Measurements from ENCODE around the gene GREM1.

Gene GREM1

GRCh38 chr15:32732574-32733157 is 14.9 kb downstream of the GREM1 start:
- no peak for DNase-seq

- no peak for DNase-seq
These were observed 15.5 kb downstream of the GREM1 start for GRCh38 chr15:32733281-32733680.

- no peak for DNase-seq
These were observed 18.3 kb downstream of the GREM1 start for GRCh38 chr15:32735989-32736700.

DNA sequence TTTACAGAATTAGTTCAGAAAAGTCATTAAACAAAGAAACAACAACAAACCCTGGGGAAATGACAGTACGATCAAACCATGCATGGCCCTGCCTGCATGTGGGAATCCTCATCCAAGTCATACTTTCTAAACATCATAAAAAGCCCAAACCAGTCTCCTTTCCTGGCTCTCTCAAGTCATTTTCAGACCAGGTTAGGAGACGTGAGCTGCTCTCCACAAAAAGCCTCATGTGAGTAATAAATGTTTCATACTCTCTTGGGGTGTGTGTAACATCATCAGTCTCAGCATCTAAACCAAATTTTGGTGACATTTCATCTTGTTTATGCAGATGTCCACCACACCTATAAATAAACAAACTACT is 18.9 kb downstream of the GREM1 start:
- no peak for DNase-seq

GRCh38 chr15:32737304-32737703 is 19.5 kb downstream of the GREM1 start:
- no peak for DNase-seq

DNA sequence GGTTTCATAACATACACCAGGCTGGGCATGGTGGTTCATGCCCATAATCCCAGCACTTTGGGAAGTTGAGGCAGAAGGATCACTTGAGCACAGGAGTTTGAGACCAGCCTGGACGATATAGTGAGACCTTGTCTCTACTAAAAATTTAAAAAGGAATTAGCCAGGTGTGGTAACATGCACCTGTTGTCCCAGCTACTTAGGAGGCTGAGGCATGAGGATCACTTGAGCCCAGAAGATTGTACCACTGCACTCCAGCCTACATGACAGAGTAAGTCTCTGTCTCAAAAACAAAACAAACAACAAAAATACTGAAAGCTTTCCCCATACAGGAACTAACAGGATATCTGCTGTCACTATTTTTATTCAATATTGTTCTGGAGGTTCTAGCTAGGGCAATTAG is 20.9 kb downstream of the GREM1 start:
- DNase-seq, result no peak

DNA sequence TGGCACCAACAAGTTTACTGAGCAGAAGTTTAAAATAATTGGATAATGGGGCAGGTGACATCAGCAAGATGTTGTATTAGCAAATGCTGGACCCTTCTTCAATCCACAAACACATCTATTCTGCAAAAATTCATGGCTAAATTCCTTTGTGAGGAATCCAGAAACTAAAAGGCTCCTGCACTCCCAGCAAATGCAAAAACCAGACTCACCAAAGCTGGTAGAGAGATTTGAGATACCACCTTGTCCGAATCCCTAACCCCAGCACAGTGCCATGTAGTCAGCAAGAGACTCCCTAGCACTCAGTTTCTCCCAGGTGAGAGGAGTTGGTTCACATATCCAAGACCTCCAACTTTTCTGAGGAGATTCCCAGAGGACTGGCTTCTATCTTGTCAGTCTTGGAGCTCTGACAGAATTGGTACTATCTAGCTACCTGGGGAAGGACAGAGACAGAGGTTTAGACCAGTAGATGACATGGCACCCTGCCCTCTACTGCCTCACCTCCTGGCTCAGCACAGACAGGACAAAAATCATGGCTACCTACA is 21.8 kb downstream of the GREM1 start:
- DNase-seq, result no peak

DNA sequence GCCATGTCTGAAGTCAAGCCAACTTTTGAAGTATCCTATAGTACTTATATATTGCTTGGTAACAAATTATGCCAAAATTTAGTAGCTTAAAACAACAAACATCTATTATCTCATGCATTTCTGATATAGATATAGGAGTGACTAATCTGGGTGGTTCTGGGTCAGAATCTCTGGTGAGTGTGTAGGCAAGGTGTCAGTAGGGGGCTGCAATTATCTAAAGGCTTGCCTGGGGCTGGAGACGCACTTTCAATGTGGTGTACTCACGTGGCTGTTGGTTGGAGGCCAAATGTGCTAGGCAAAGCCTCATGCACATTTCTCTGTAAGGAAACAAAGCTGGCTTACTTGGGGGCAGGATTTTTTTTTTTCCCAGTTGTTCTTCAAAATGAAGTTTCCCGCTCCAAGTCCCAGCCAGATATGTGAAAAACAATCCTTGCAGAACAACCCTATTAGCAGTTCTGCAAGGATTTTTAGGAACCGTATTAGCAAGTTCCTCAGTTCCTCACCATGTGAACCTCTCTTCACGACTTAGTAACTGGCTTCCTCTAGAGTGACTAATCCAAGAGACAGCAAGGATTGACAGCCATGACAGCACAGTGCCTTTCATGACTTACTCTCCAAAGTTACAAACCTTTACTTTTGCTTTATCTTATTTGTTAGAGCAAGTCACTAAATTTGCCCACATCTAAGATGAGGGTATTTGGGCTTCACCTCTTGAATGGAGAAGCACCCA is 25.8 kb downstream of the GREM1 start:
- no peak for DNase-seq

GRCh38 chr15:32746116-32746857 is 28.5 kb downstream of the GREM1 start:
- DNase-seq, result no peak

DNA sequence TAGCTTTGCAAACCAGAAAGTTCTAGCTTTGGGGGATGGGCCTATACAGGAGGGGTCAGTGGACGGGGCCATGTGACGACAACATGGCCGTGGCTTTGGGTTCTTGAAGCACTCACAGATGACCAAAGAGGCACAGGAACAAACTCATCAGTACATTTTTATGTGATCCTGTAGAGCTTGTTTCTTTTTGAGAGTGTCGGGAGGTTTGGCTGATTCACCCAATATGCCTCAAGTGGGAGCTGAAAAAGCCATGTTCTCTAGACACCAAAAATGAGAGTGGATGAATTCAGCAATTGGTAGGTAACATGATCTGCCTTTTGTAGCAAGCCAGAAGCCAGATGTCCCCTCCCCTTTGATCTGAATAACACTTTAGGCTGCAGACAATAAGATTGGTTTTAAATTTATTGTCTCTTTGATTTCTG is 30.1 kb downstream of the GREM1 start:
- no peak for DNase-seq

DNA sequence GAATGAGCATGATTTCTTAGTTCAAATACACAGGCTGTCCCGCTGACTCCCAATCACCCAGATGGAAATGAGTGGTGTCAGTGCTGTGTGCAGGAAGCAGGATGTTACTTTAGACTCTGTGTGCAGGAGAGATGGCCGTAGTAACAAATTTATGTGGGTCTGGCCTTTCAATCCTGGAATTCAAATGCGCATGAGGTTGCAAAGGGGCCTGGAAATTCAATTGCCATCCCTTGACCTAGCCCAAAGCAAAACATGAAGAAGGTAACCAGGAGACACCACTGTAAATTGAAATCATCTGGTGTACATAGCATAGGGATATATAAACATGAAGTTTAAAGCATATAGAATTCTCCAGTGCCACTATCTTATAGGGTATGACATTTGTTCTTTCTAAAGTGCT is 33.2 kb downstream of the GREM1 start:
- DNase-seq, result no peak

GRCh38 chr15:32757426-32757825 is 39.6 kb downstream of the GREM1 start:
- DNase-seq, result no peak

DNA sequence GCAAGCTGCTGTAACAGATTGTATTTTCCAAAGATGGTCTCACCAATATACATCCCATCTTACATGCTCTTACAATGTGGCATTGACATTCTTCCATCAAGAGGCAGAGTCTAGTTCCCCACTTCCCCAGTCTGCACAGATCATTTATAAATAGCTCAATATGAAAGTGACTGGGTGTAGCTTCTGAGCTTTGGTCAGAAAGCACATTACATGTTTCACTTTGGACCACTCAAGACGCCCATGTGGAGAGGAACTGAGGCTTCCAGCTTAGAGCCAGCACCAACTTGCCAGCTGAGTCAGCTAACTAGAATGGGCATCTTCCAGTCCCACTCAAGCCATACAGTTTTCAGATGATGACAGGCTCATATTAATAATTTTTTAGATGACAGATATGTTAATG is 45.5 kb downstream of the GREM1 start:
- no peak for DNase-seq

DNA sequence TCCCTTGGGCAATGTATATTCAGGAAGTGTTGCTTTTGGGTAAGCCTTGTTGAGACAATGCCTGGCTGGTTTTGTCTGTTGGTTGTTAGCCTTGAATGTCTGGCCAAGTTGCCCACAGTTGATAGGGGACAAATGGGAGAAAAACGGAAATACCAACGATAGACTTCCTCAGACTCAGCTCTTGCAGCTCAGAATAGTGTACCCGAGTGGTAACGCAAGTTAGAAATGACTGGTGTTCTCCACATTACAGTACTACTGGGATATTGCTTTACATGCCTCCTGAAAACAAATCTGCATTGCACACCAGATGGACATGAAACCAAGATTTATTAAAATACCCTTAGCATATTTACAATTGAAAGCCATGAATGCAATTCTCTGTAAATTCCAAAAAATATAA is 47.4 kb downstream of the GREM1 start:
- DNase-seq, result no peak

- DNase-seq, result no peak
These were observed 48.3 kb downstream of the GREM1 start for GRCh38 chr15:32766101-32766500.

GRCh38 chr15:32767236-32767635 is 49.4 kb downstream of the GREM1 start:
- no peak for DNase-seq

- no peak for DNase-seq
These were observed 56.2 kb downstream of the GREM1 start for GRCh38 chr15:32774022-32774421.

- no peak for DNase-seq
These were observed 57.3 kb downstream of the GREM1 start for GRCh38 chr15:32775103-32775502.

DNA sequence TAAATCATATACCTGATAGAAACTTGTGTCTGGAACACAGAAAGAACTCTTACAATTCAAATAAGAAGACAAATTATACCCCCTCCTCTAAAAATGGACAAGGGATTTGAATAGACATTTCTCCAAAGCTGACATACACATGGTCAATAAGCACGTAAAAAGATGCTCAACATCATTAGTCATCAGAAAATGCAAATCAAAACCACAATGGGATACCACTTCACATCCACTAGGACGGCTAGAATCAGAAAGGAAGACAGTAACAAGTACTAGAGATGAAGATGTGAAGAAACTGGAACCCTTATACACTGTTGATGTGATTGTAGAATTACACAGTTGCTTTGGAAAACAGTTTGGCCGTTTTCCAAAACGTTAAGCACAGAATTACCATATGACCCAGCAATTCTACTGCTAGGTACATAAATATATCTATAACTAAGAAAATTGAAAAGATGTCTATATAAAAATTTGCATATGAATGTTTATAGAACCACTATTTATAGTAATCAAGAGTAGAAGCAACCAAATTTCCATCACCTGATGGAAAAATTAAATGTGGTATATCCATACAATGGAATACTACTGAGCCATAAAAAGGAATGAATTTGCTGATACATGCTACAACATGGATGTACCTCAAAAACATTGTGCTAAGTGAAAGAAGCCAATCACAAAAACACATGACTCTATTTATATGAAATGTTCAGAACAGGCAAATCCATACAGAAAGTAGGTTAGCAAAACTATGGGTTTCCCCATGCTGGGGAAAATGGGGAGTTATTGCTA is 60.8 kb downstream of the GREM1 start:
- no peak for DNase-seq

DNA sequence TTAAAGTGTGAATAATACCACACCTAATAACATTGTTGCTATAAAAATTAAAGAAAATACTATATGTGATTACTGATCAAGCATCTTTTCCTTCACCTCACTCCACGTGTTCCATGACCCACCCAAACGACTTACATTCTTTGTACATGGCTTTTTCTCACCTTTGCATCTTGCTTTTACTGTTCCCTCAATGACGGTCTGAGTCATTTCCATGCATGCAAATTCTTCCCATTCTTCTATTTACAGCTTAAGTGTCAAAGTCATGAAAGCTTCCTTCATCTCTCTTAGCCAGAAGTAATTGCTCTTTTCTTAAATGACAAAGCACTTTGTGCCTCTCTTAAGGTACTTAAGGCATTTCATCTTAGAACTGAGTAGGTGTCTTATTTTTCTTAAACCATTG is 64.0 kb downstream of the GREM1 start:
- DNase-seq, result no peak

GRCh38 chr15:32784581-32784980 is 66.8 kb downstream of the GREM1 start:
- no peak for DNase-seq

DNA sequence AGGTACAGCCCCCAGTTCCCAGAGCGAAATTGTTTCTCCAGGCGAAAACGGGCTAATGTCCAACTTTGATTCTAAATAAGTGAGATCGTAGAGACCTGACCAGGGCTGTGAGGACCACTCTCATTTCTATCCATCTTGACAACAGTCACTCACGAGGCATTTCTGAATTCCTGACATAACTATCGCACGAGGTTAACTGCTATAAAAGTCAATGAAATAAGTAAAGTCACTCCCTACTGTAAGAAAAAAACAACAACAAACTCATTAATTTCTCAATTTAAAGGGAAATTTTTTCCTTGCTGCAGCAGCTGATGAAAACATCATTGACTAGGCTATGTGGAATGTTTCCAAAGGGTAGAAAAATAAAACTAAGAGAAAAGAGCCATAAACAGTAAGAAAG is 69.1 kb downstream of the GREM1 start:
- DNase-seq, result no peak

DNA sequence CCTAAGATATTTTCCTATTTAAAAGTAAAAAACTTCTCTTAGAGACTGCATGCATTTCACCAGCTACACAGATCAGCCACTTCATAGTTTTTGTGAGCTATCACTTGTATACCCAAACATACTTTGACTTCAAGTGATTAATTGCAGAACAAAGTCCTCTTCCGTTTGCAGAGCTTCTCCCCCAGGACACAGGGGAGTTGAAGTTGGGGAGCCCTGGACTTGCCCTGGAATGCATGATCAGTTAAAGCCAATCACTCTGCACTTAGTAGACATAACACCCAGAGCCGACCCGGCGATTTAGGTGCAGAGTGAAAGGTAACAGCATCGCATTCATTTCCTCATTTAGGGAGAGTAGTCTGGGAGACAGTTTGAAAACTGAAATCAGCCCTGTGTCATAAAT is 70.1 kb downstream of the GREM1 start:
- DNase-seq, result no peak
